Liver (tissue), 9 donors: Measurements from ENCODE around the gene RBM15. TPM values are rescaled to one million over a fixed set of nuclear protein-coding genes. Genes with fewer than 3 reads are reported as not detected.

Source experiments
- DNase-seq: peaks from one replicate; pipeline ENCODE4 v3.0.0-alpha.2; 2017; ENCODE audit warnings: low spot score
- H3K27ac ChIP-seq, 2 donors: one replicate each; pipeline ENCODE4 v1.7.0; 2013; ENCODE audit warnings: inconsistent platforms in 2 of 2, low read length in 2 of 2, control low read depth in 1 of 2, low read depth in 1 of 2, mild to moderate bottlenecking in 1 of 2
- H3K27me3 ChIP-seq, 4 donors: one replicate each; pipeline versions ENCODE4 v1.6.1 to v1.7.0; 2013; ENCODE audit warnings: low read length in 3 of 4, inconsistent platforms in 1 of 4, mild to moderate bottlenecking in 1 of 4, moderate library complexity in 1 of 4; ENCODE audit not compliant: control insufficient read depth in 4 of 4, insufficient read depth in 4 of 4
- H3K36me3 ChIP-seq, 4 donors: one replicate each; pipeline versions ENCODE4 v1.6.1 to v1.7.0; 2013; ENCODE audit warnings: low read length in 3 of 4, mild to moderate bottlenecking in 3 of 4, low read depth in 1 of 4, moderate library complexity in 1 of 4; ENCODE audit not compliant: control insufficient read depth in 4 of 4, insufficient read depth in 3 of 4
- H3K4me1 ChIP-seq, 4 donors: one replicate each; pipeline versions ENCODE4 v1.6.1 to v1.7.0; 2013; ENCODE audit warnings: low read length in 3 of 4, mild to moderate bottlenecking in 3 of 4, moderate library complexity in 1 of 4; ENCODE audit not compliant: control insufficient read depth in 4 of 4, insufficient read depth in 4 of 4
- H3K4me3 ChIP-seq, 3 donors: one replicate each; pipeline versions ENCODE4 v1.6.1 to v1.7.0; 2013; ENCODE audit warnings: low read length in 3 of 3, control low read depth in 1 of 3, low read depth in 1 of 3, mild to moderate bottlenecking in 1 of 3
- H3K9ac ChIP-seq, 2 donors: one replicate each; pipeline ENCODE4 v1.7.0; 2013; ENCODE audit warnings: low read length in 2 of 2, mild to moderate bottlenecking in 2 of 2, moderate library complexity in 2 of 2, control low read depth in 1 of 2, low read depth in 1 of 2
- H3K9me3 ChIP-seq, 4 donors: one replicate each; pipeline versions ENCODE4 v1.6.1 to v1.7.0; 2013; ENCODE audit warnings: low read length in 3 of 4; ENCODE audit not compliant: control insufficient read depth in 4 of 4
- EGR1 ChIP-seq, 2 donors: IDR thresholded peaks; 2 replicates each; pipeline ENCODE4 v1.6.1; 2016 to 2018; ENCODE audit warnings: antibody characterized with exemption in 2 of 2, low read depth in 2 of 2
- FOXA1 ChIP-seq: IDR thresholded peaks from 2 replicates; pipeline ENCODE4 v1.6.1; 2016; ENCODE audit warnings: antibody characterized with exemption
- FOXA2 ChIP-seq: IDR thresholded peaks from 2 replicates; pipeline ENCODE4 v1.6.1; 2016; ENCODE audit warnings: antibody characterized with exemption
- GABPA ChIP-seq, 2 donors: IDR thresholded peaks in 1 of 2; conservative IDR thresholded peaks in 1 of 2; 2 replicates each; pipeline ENCODE4 v1.6.1; 2016; ENCODE audit warnings: antibody characterized with exemption in 2 of 2, mild to moderate bottlenecking in 1 of 2, moderate library complexity in 1 of 2
- HNF4A ChIP-seq, 2 donors: conservative IDR thresholded peaks; 2 replicates each; pipeline ENCODE4 v1.6.1; 2016; ENCODE audit warnings: antibody characterized with exemption in 2 of 2, mild to moderate bottlenecking in 2 of 2
- HNF4G ChIP-seq: IDR thresholded peaks from 2 replicates; pipeline ENCODE4 v1.6.1; 2016; ENCODE audit warnings: antibody characterized with exemption
- JUND ChIP-seq, 2 donors: IDR thresholded peaks; 2 replicates each; pipeline ENCODE4 v1.6.1; 2016; ENCODE audit warnings: antibody characterized with exemption in 2 of 2
- NR2F2 ChIP-seq: IDR thresholded peaks from 2 replicates; pipeline ENCODE4 v1.6.1; 2016; ENCODE audit warnings: antibody characterized with exemption
- RAD21 ChIP-seq, 2 donors: IDR thresholded peaks; 2 replicates each; pipeline ENCODE4 v1.6.1; 2016; ENCODE audit warnings: antibody characterized with exemption in 2 of 2, mild to moderate bottlenecking in 2 of 2
- RXRA ChIP-seq, 2 donors: IDR thresholded peaks; 2 replicates each; pipeline ENCODE4 v1.6.1; 2017 to 2018; ENCODE audit warnings: antibody characterized with exemption in 2 of 2, mild to moderate bottlenecking in 1 of 2
- SP1 ChIP-seq: IDR thresholded peaks from 2 replicates; pipeline ENCODE4 v1.6.1; 2018; ENCODE audit warnings: antibody characterized with exemption, mild to moderate bottlenecking
- TAF1 ChIP-seq: conservative IDR thresholded peaks from 2 replicates; pipeline ENCODE4 v1.6.1; 2016; ENCODE audit warnings: antibody characterized with exemption, mild to moderate bottlenecking
- YY1 ChIP-seq: IDR thresholded peaks from 2 replicates; pipeline ENCODE4 v1.6.1; 2016; ENCODE audit warnings: antibody characterized with exemption, mild to moderate bottlenecking
- WGBS: extraction: QIAGEN DNeasy Blood & Tissue Kit; methylation state at CpG from one replicate; pipeline ENCODE4 v1.1.7; 2013; 5-methylcytosine and 5-hydroxymethylcytosine counted together
- polyA plus RNA-seq, 2 donors: library from polyadenylated mRNA; stranded (reverse) in 1 of 2; unstranded in 1 of 2; fragments of 200-250 nt in 1 of 2; fragments of >200 nt in 1 of 2; fragmentation: Nextera tagmentation in 1 of 2; extraction: Ambion mirVana in 1 of 2; gene quantifications; one replicate each; pipeline versions ENCODE4 v1.2.1 to v1.2.3, GENCODE V29; 2013 to 2015
- total RNA-seq, 2 donors: library from RNA; depleted of rRNA; stranded (reverse); fragments of >200 nt; gene quantifications; one replicate each; pipeline ENCODE4 v1.2.3, GENCODE V29; 2014
- TF ChIP-seq, protein P1 (sequence below): fragments of 150-350 bp; IDR thresholded peaks from 2 replicates; pipeline ENCODE4 v1.5.1; 2017; ENCODE audit warnings: improper control_type of control experiment, low read depth, low read length; ENCODE audit not compliant: missing input control
- TF ChIP-seq, protein P2 (sequence below): IDR thresholded peaks from 2 replicates; pipeline ENCODE4 v1.6.1; 2016; ENCODE audit warnings: antibody characterized with exemption
- TF ChIP-seq, protein P3 (sequence below): IDR thresholded peaks from 2 replicates; pipeline ENCODE4 v1.6.1; 2016; ENCODE audit warnings: antibody characterized with exemption
- donor health status: healthy.
- donor health status: healthy.
- donor health status: healthy.
- donor health status: healthy.
- donor health status: healthy.

Gene RBM15
- total and polyA plus RNA-seq, 4 donors: 2.4 to 34.0 (median 15.0) TPM

DNA sequence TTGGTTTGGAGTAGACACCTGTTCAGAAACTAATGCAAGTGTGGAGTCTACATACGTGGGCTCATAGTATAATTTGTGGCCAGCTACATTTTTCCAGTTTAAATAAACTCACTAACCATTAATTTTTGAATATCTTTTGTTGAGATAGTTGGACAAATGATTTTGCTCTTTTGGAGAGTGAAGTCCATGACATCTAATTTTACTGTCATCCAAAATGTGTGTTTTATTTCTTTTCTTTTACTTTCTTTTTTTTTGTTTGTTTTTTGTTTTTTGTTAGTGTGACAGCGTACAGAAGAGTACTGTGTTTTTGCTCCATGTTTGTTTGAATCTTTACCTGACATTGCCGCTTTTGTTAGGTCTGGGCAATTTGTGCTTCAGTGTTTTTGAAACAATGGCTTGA is 5.0 kb downstream of the RBM15 start:
- no peak for TF ChIP-seq SP1
- TF ChIP-seq, protein P1, sequence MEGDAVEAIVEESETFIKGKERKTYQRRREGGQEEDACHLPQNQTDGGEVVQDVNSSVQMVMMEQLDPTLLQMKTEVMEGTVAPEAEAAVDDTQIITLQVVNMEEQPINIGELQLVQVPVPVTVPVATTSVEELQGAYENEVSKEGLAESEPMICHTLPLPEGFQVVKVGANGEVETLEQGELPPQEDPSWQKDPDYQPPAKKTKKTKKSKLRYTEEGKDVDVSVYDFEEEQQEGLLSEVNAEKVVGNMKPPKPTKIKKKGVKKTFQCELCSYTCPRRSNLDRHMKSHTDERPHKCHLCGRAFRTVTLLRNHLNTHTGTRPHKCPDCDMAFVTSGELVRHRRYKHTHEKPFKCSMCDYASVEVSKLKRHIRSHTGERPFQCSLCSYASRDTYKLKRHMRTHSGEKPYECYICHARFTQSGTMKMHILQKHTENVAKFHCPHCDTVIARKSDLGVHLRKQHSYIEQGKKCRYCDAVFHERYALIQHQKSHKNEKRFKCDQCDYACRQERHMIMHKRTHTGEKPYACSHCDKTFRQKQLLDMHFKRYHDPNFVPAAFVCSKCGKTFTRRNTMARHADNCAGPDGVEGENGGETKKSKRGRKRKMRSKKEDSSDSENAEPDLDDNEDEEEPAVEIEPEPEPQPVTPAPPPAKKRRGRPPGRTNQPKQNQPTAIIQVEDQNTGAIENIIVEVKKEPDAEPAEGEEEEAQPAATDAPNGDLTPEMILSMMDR: no peak
- TF ChIP-seq GABPA (IDR thresholded peaks at IDR 0.05 in 1 of 2, conservative IDR thresholded peaks at IDR 0.05 in 1 of 2): no peak
- TF ChIP-seq HNF4A (conservative IDR thresholded peaks at IDR 0.05): no peak
- no peak for TF ChIP-seq RXRA (IDR thresholded peaks at IDR 0.05)
- no peak for TF ChIP-seq NR2F2
- no peak for TF ChIP-seq RAD21 (IDR thresholded peaks at IDR 0.05)
- TF ChIP-seq FOXA1: no peak
- TF ChIP-seq HNF4G: no peak
- TF ChIP-seq, protein P2, sequence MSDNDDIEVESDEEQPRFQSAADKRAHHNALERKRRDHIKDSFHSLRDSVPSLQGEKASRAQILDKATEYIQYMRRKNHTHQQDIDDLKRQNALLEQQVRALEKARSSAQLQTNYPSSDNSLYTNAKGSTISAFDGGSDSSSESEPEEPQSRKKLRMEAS: no peak
- no peak for TF ChIP-seq YY1
- TF ChIP-seq TAF1: no peak
- no peak for TF ChIP-seq EGR1 (IDR thresholded peaks at IDR 0.05; ENCODE audit: low read depth in 2 of 2)
- Histone ChIP-seq H3K4me1 (peaks cover 17 to 78% (median 45%) of the 10 kb centered on the region in 4 donors), H3K36me3 (peaks cover 3 to 12% (median 7%) of the 10 kb centered on the region in 4 donors), H3K27ac (no peak overlapping the region), H3K4me3 (no peak overlapping the region), H3K27me3 (no peaks in the 10 kb centered on the region), H3K9ac (no peak overlapping the region), H3K9me3 (no peaks in the 10 kb centered on the region)
- WGBS: 76% methylated on average over 3 of the region's 3 CpGs
- no peak for DNase-seq

DNA sequence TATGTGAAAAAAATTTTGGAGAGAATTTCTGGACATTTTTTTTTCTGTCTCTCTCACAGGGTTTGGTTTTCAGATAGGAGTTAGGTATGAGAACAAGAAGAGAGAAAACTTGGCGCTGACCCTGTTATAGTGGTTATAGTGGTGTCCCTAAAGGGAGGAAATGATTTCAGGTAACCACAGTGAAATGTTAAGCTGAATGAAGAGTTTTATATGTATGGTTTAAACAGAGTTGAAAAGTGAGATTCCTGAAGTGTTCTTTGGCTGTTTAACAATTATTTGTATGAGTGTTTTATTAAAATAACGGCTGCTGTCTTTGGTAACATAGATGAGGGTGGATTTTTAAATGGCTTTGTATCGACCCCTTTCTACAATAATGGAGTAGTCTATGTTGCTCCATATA is 6.3 kb downstream of the RBM15 start:
- TF ChIP-seq RXRA (IDR thresholded peaks at IDR 0.05) (no peak), FOXA2 (no peak), RAD21 (IDR thresholded peaks at IDR 0.05) (no peak), JUND (IDR thresholded peaks at IDR 0.05) (no peak)
- TF ChIP-seq, protein P3, sequence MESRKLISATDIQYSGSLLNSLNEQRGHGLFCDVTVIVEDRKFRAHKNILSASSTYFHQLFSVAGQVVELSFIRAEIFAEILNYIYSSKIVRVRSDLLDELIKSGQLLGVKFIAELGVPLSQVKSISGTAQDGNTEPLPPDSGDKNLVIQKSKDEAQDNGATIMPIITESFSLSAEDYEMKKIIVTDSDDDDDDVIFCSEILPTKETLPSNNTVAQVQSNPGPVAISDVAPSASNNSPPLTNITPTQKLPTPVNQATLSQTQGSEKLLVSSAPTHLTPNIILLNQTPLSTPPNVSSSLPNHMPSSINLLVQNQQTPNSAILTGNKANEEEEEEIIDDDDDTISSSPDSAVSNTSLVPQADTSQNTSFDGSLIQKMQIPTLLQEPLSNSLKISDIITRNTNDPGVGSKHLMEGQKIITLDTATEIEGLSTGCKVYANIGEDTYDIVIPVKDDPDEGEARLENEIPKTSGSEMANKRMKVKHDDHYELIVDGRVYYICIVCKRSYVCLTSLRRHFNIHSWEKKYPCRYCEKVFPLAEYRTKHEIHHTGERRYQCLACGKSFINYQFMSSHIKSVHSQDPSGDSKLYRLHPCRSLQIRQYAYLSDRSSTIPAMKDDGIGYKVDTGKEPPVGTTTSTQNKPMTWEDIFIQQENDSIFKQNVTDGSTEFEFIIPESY: no peak
- TF ChIP-seq, protein P1: no peak
- Histone ChIP-seq H3K27ac (no peak overlapping the region), H3K4me3 (no peak overlapping the region), H3K27me3 (no peaks in the 10 kb centered on the region), H3K9me3 (no peaks in the 10 kb centered on the region), H3K4me1 (peaks cover 17 to 75% (median 41%) of the 10 kb centered on the region in 4 donors), H3K9ac (no peak overlapping the region), H3K36me3 (peaks cover 3 to 12% (median 7%) of the 10 kb centered on the region in 4 donors)
- DNase-seq: no peak
- 90% methylated on average over 3 of the region's 3 CpGs for WGBS
